ENCODE measurements around the gene AIP. TPM values are rescaled to one million over a fixed set of nuclear protein-coding genes. Genes with fewer than 3 reads are reported as not detected.

Gene AIP
- total RNA-seq, 1 experiment from 2014 or later: 61.0 TPM

DNA sequence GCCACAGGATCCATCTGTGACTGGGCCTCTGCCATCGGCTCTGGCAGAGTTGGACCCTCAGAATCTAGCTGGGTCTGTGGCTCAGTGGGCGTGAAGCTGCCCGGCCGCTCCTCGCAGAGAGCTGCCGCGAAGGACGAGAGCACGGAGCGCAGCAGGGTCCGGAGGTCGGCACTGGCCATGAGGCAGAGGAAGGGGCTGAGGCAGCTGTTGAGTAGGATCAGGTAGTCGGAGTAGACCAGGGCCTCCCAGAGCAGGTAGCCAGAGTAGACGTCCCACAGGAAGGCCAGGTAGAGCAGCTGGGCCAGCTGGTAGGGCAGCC lies 31.2 kb upstream of the AIP start:
- H3K9ac ChIP-seq (ENCODE audit: low read length): no peak overlapping the region
- intact Hi-C loops (cut with micrococcal nuclease): no loop called here
- no peaks in the 10 kb centered on the region for H3K36me3 ChIP-seq (ENCODE audit: control insufficient read depth in 1 of 2, insufficient read depth in 2 of 2, low read length in 2 of 2)
- no peaks in the 10 kb centered on the region for H3K4me1 ChIP-seq (ENCODE audit: control insufficient read depth in 1 of 2, insufficient read depth in 2 of 2, low read length in 2 of 2)
- no peaks in the 10 kb centered on the region for H3K27me3 ChIP-seq (ENCODE audit: insufficient read depth, low read length)
- no peak overlapping the region; the same call in 1 of the 2 replicates for H3K27ac ChIP-seq (ENCODE audit: low read depth, low read length)
- DNase-seq (ENCODE audit: low read depth, low spot score) (no peak), ATAC-seq (peak; percentile 28; the same call in 1 of the 2 replicates)
- H2AFZ ChIP-seq (ENCODE audit: low read depth, low read length, poor library complexity, severe bottlenecking): no peak overlapping the region
- no peak overlapping the region for H3K4me2 ChIP-seq (ENCODE audit: low read length)
- no peaks in the 10 kb centered on the region for H3K9me2 ChIP-seq (ENCODE audit: insufficient read depth)
- no TSS peak for BruUV-seq (replicated peaks)
- ChIA-PET RAD21 (ENCODE audit: low non-redundant PET in 1 of 2, low total read pairs in 2 of 2, uncharacterized antibody in 2 of 2, unreplicated experiment in 2 of 2) (no interaction called here), POLR2A (no interaction called here), CTCF (no interaction called here)
- TF ChIP-seq SP1 (IDR thresholded peaks at IDR 0.05; ENCODE audit: low read depth): no peak
- TF ChIP-seq RAD21 (IDR thresholded peaks at IDR 0.05; ENCODE audit: low read depth): no peak
- no peak for TF ChIP-seq SRF (IDR thresholded peaks at IDR 0.05; ENCODE audit: low read depth)
- TF ChIP-seq ZNF274 (IDR thresholded peaks at IDR 0.05; ENCODE audit: low read depth, low read length): no peak
- TF ChIP-seq POLR2A (IDR thresholded peaks at IDR 0.05; ENCODE audit: borderline replicate concordance, extremely low read depth, insufficient read depth, insufficient read length): no peak
- TF ChIP-seq ZFX (IDR thresholded peaks at IDR 0.05): no peak
- TF ChIP-seq, protein P1, sequence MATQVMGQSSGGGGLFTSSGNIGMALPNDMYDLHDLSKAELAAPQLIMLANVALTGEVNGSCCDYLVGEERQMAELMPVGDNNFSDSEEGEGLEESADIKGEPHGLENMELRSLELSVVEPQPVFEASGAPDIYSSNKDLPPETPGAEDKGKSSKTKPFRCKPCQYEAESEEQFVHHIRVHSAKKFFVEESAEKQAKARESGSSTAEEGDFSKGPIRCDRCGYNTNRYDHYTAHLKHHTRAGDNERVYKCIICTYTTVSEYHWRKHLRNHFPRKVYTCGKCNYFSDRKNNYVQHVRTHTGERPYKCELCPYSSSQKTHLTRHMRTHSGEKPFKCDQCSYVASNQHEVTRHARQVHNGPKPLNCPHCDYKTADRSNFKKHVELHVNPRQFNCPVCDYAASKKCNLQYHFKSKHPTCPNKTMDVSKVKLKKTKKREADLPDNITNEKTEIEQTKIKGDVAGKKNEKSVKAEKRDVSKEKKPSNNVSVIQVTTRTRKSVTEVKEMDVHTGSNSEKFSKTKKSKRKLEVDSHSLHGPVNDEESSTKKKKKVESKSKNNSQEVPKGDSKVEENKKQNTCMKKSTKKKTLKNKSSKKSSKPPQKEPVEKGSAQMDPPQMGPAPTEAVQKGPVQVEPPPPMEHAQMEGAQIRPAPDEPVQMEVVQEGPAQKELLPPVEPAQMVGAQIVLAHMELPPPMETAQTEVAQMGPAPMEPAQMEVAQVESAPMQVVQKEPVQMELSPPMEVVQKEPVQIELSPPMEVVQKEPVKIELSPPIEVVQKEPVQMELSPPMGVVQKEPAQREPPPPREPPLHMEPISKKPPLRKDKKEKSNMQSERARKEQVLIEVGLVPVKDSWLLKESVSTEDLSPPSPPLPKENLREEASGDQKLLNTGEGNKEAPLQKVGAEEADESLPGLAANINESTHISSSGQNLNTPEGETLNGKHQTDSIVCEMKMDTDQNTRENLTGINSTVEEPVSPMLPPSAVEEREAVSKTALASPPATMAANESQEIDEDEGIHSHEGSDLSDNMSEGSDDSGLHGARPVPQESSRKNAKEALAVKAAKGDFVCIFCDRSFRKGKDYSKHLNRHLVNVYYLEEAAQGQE (IDR thresholded peaks at IDR 0.05; ENCODE audit: low read depth): no peak
- no peak for TF ChIP-seq EZH2phosphoT487 (IDR thresholded peaks at IDR 0.05; ENCODE audit: borderline replicate concordance)
- no peak for TF ChIP-seq CBX3 (IDR thresholded peaks at IDR 0.05; ENCODE audit: low read depth)
- TF ChIP-seq JUND (IDR thresholded peaks at IDR 0.05): no peak
- TF ChIP-seq EGR1 (IDR thresholded peaks at IDR 0.05; ENCODE audit: low read depth): no peak
- no peak for TF ChIP-seq ELF1 (IDR thresholded peaks at IDR 0.05; ENCODE audit: borderline replicate concordance, low read depth)
- TF ChIP-seq, protein P2, sequence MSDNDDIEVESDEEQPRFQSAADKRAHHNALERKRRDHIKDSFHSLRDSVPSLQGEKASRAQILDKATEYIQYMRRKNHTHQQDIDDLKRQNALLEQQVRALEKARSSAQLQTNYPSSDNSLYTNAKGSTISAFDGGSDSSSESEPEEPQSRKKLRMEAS (IDR thresholded peaks at IDR 0.05): no peak
- no peak for TF ChIP-seq CEBPB (IDR thresholded peaks at IDR 0.05; ENCODE audit: low read depth)
- TF ChIP-seq, protein P3, sequence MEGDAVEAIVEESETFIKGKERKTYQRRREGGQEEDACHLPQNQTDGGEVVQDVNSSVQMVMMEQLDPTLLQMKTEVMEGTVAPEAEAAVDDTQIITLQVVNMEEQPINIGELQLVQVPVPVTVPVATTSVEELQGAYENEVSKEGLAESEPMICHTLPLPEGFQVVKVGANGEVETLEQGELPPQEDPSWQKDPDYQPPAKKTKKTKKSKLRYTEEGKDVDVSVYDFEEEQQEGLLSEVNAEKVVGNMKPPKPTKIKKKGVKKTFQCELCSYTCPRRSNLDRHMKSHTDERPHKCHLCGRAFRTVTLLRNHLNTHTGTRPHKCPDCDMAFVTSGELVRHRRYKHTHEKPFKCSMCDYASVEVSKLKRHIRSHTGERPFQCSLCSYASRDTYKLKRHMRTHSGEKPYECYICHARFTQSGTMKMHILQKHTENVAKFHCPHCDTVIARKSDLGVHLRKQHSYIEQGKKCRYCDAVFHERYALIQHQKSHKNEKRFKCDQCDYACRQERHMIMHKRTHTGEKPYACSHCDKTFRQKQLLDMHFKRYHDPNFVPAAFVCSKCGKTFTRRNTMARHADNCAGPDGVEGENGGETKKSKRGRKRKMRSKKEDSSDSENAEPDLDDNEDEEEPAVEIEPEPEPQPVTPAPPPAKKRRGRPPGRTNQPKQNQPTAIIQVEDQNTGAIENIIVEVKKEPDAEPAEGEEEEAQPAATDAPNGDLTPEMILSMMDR (IDR thresholded peaks at IDR 0.05 in 2 of 3, conservative IDR thresholded peaks at IDR 0.05 in 1 of 3; ENCODE audit: borderline replicate concordance in 1 of 3, insufficient read depth in 1 of 3, low read depth in 2 of 3, low read length in 2 of 3): no peak
- TF ChIP-seq, protein P4, sequence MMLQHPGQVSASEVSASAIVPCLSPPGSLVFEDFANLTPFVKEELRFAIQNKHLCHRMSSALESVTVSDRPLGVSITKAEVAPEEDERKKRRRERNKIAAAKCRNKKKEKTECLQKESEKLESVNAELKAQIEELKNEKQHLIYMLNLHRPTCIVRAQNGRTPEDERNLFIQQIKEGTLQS (IDR thresholded peaks at IDR 0.05): no peak
- no peak for TF ChIP-seq TCF7L2 (IDR thresholded peaks at IDR 0.05; ENCODE audit: borderline replicate concordance, extremely low read depth, insufficient read depth, insufficient read length)
- no peak overlapping the region for H3K4me3 ChIP-seq (replicated peaks in 1 of 2; ENCODE audit: low read depth in 1 of 2, low read length in 2 of 2)
- no peaks in the 10 kb centered on the region for H3K9me3 ChIP-seq (ENCODE audit: control insufficient read depth in 1 of 2, insufficient read depth in 1 of 2, low read depth in 1 of 2, low read length in 2 of 2)
- H4K20me1 ChIP-seq (ENCODE audit: insufficient read depth): no peaks in the 10 kb centered on the region
- no peaks in the 10 kb centered on the region for H3K79me2 ChIP-seq (ENCODE audit: insufficient read depth, low read length)

Measured in HCT116 (cell line).